HCT116 (cell line): ENCODE results near the gene TATDN2.

Experiments used
- CTCF ChIP-seq, 3 experiments: fragments of 200-600 bp in 1 of 3; sonication (generic) in 1 of 3; IDR thresholded peaks in 2 of 3; conservative IDR thresholded peaks in 1 of 3; 2 replicates each; pipeline ENCODE4 v1.5.1; 2012 to 2017; ENCODE audit warnings: low read depth in 2 of 3, low read length in 2 of 3, antibody characterized with exemption in 1 of 3, borderline replicate concordance in 1 of 3, control low read depth in 1 of 3, mild to moderate bottlenecking in 1 of 3, mixed read lengths in 1 of 3, mixed run types in 1 of 3, moderate library complexity in 1 of 3; ENCODE audit not compliant: insufficient read depth in 1 of 3
- EZH2 ChIP-seq: fragments of 200-600 bp; sonication (generic); IDR thresholded peaks from 2 replicates; pipeline ENCODE4 v1.6.1; 2017; ENCODE audit warnings: antibody characterized with exemption, mixed run types
- EZH2phosphoT487 ChIP-seq: fragments of 200-600 bp; IDR thresholded peaks from 2 replicates; pipeline ENCODE4 v1.6.1; 2018; ENCODE audit warnings: antibody characterized with exemption, borderline replicate concordance
- MAX ChIP-seq: IDR thresholded peaks from 2 replicates; pipeline ENCODE4 v1.6.1; 2012
- REST ChIP-seq: IDR thresholded peaks from 2 replicates; pipeline ENCODE4 v1.6.1; 2012; ENCODE audit warnings: low read depth
- YY1 ChIP-seq: IDR thresholded peaks from 2 replicates; pipeline ENCODE4 v1.6.1; 2011; ENCODE audit warnings: low read length, low read depth, moderate library complexity, mild to moderate bottlenecking; ENCODE audit not compliant: insufficient replicate concordance; ENCODE audit errors: extremely low read depth

- no peak for TF ChIP-seq CTCF (IDR thresholded peaks at IDR 0.05 in 2 of 3, conservative IDR thresholded peaks at IDR 0.05 in 1 of 3; ENCODE audit: borderline replicate concordance in 1 of 3, insufficient read depth in 1 of 3, low read depth in 2 of 3, low read length in 2 of 3)
- no peak for TF ChIP-seq MAX
- TF ChIP-seq REST: no peak
- TF ChIP-seq EZH2phosphoT487: no peak
- TF ChIP-seq YY1: no peak
- no peak for TF ChIP-seq EZH2
Measured at GRCh38 chr3:10247679-10248183, 528 bp upstream of the TATDN2 start.
